HT-29 (cell line): ENCODE results near the gene CCND3. TPM values are rescaled to one million over a fixed set of nuclear protein-coding genes. Genes with fewer than 3 reads are reported as not detected.

Source experiments
- DNase-seq: peaks from one replicate; pipeline ENCODE4 v3.0.0-alpha.2; 2015; ENCODE audit warnings: low spot score
- total RNA-seq: library from RNA; depleted of rRNA; stranded (reverse); fragments of >200 nt; shearing (Covaris generic); gene quantifications from 2 replicates; pipeline ENCODE4 v1.2.3, GENCODE V29; 2014

Gene CCND3
- total RNA-seq, 1 experiment from 2014 or later = 79.7 TPM

GRCh38 chr6:41922154-41922553 lies 19.5 kb downstream of the CCND3 start:
- DNase-seq = peak; percentile 33

- DNase-seq = peak; percentile 22
Observed at GRCh38 chr6:41921712-41921998, 20.0 kb downstream of the CCND3 start.

- DNase-seq = peak; percentile 96
Observed at GRCh38 chr6:41920921-41921711, 20.5 kb downstream of the CCND3 start, which contains the start of the genes BYSL and MED20. TSS of gene BYSL (plus strand) at chr6:41921499. CDS start at chr6:41921563, 64 bp downstream. TSS of gene MED20 (minus strand) at chr6:41921139. CDS start at chr6:41921018, 121 bp downstream.

- DNase-seq = no peak
Observed at GRCh38 chr6:41917528-41917927, 24.1 kb downstream of the CCND3 start.

GRCh38 chr6:41914869-41915530 lies 26.6 kb downstream of the CCND3 start:
- no peak for DNase-seq

GRCh38 chr6:41914343-41914742 lies 27.3 kb downstream of the CCND3 start:
- DNase-seq = no peak

- DNase-seq = no peak
Observed at GRCh38 chr6:41909727-41910126, 31.9 kb downstream of the CCND3 start.

- DNase-seq = peak; percentile 19
Observed at GRCh38 chr6:41901882-41902519, 39.6 kb downstream of the CCND3 start.

GRCh38 chr6:41900861-41901260 lies 40.7 kb downstream of the CCND3 start:
- DNase-seq = no peak

- DNase-seq = no peak
Observed at GRCh38 chr6:41896281-41896680, 45.3 kb downstream of the CCND3 start.

- peak; percentile 85 for DNase-seq
Observed at GRCh38 chr6:41895300-41896233, 46.0 kb downstream of the CCND3 start, which contains the start of gene USP49. TSS of gene USP49 (minus strand) at chr6:41895375. CDS start at chr6:41806983, 88,392 bp downstream.

- peak; percentile 23 for DNase-seq
Observed at GRCh38 chr6:41894366-41895299, 47.0 kb downstream of the CCND3 start.

- DNase-seq = no peak
Observed at GRCh38 chr6:41892921-41893564, 48.6 kb downstream of the CCND3 start.

- no peak for DNase-seq
Observed at GRCh38 chr6:41887331-41887751, 54.3 kb downstream of the CCND3 start.

- no peak for DNase-seq
Observed at GRCh38 chr6:41885930-41886329, 55.7 kb downstream of the CCND3 start.

GRCh38 chr6:41884957-41885356 lies 56.7 kb downstream of the CCND3 start:
- no peak for DNase-seq
